Activated T-cell treated with anti-CD3 and anti-CD28 coated beads for 24 hours (primary cell): ENCODE measurements around the gene GRID2IP.

Source experiments
- DNase-seq: peaks from one replicate; pipeline ENCODE4 v3.0.0-alpha.2; 2020; ENCODE audit warnings: low read depth

GRID2IP gene

GRCh38 chr7:6520163-6520981, 30.9 kb downstream of the GRID2IP start:
- DNase-seq: no peak

DNA sequence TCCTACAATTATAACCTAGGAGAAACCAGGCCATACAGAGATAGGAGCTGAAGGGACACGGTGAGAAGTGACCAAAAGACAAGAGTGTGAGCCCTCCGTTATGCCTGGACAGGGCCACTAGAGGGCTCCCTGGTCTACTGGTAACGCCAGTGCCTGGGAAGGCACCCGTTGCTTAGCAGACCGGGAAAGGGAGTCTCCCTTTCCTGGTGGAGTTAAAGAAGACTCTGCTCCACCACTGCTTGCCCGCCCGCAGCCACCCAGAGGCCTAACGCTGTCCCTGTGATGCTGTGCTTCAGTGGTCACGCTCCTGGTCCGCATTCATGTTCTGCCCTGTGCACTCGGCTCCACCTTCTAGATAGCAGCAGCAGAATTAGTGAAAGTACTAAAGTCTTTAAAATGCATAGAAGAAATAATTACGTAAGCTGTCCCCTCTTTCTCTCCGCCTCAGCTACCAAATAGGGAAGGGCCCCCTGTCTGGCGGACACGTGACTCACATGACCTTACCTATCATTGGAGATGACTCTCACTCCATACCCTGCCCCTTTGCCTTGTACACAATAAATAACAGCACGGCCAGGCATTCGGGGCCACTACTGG, 34.8 kb downstream of the GRID2IP start:
- DNase-seq: peak; percentile 67

DNA sequence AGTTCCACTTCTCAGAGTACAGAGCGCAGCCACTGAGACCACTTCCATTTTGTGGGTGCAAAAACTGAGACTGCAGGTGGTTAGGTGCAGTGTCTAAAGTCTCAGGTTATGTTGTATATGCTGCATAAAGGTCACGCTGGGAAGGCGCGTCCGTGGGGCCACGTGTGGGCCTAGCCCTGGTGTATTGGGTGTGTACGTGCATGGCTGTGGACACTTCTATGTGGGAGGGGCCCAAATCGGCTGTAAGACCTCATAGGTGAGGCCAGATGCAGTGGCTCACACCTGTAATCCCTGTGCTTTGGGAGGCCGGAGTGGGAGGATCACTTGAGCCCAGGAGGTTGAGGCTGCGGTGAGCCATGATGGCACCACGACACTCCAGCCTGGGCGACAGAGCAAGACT, 37.7 kb downstream of the GRID2IP start:
- no peak for DNase-seq

- no peak for DNase-seq
Measured at GRCh38 chr7:6512892-6513291, 38.4 kb downstream of the GRID2IP start.

DNA sequence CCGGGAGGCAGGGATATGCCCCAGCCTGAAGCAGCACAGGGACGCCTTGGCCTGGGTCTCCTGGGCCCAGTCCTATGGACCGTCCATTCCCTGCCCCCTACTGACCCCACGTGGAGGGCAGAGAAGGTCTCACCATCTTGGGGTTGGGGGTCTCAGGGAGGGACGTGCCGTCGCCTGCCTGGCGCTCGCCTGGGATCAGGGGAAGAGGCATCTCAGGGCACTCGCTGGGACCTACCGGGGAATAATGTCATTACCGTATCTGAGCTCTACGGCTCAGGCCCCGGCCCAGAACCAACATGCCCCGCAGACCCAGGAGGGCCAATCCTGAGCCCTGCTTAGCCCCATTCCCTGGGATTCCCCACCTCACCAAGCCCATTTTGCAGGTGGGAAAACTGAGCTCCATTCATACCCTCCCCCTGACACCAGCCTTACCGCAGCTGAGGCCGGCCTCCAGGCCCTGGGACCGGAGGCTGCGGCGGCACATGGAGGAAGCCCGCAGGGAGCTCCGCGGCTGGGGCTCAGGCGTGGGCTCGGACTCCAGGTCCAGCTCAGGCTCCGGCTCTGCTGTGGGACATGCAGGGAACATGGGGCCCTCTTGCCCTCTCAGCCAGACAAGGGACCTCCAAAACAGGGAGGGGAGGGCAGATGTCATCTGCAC, 40.7 kb downstream of the GRID2IP start:
- no peak for DNase-seq

GRCh38 chr7:6508950-6509349, 42.3 kb downstream of the GRID2IP start:
- DNase-seq: no peak

DNA sequence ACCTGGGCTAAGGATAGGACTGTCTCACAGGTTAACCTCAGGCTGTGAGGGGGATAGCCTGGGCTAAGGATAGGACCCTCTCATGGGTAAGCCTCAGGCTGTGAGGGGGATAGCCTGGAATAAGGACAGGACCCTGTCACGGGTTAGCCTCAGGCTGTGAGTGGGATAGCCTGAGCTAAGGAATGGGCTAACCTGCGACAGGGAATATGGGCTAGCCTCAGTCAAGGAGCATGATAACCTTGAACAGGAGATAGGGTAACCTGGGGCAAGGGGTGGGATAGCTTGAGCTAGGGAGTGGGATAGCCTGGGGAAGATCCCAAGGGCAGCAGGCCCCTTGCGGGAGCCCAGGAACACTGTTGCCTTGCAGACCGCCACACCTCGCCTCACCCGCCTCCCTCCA, 42.7 kb downstream of the GRID2IP start:
- DNase-seq: no peak

- DNase-seq: no peak
Measured at GRCh38 chr7:6507906-6508305, 43.4 kb downstream of the GRID2IP start.

GRCh38 chr7:6505685-6506559, 45.3 kb downstream of the GRID2IP start:
- no peak for DNase-seq

DNA sequence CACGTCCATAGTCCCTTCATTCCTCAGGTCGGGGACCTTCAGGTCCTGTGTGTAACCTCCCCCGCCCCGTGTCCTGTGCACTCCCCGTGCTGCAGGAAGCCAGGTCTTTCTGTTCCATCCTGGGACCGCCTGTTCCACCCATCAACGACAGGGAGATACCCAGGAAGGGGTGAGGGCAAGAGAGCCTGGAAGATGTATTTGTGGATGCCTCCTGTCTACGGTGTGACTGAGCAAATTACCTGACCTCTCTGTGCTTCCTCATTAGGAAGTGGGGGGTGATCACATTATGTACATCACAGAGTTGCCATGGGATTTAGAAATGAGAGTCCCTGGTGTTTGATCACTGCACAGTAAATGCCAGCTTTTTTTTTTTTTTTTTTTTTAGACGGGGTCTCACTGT, 46.3 kb downstream of the GRID2IP start:
- no peak for DNase-seq

DNA sequence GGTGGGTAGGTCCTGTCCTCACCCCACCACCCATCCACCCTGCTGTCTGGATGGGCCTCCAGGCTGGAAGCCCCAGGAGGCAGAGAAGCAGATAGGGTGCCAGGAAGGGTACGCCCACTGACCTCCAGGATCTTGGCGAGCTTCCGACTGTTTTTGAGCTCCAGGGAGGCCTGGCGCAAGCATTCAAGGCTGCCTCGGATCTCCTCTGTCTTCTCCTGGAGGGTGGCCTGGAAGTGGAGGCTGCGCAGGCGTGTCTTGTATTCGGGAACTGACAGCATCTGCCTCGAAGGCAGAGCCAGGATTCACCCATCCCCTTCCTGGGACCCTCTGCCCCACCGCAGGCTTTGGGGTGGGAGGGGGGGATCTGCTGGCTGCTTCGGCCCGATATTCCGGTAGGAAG, 48.4 kb downstream of the GRID2IP start:
- DNase-seq: no peak

- DNase-seq: no peak
Measured at GRCh38 chr7:6501586-6502564, 49.4 kb downstream of the GRID2IP start.

- DNase-seq: no peak
Measured at GRCh38 chr7:6500691-6501090, 50.6 kb downstream of the GRID2IP start.

GRCh38 chr7:6497994-6498393, 53.3 kb downstream of the GRID2IP start:
- DNase-seq: no peak

GRCh38 chr7:6497637-6497905, 53.7 kb downstream of the GRID2IP start:
- no peak for DNase-seq

GRCh38 chr7:6496842-6497636, 54.2 kb downstream of the GRID2IP start:
- no peak for DNase-seq

DNA sequence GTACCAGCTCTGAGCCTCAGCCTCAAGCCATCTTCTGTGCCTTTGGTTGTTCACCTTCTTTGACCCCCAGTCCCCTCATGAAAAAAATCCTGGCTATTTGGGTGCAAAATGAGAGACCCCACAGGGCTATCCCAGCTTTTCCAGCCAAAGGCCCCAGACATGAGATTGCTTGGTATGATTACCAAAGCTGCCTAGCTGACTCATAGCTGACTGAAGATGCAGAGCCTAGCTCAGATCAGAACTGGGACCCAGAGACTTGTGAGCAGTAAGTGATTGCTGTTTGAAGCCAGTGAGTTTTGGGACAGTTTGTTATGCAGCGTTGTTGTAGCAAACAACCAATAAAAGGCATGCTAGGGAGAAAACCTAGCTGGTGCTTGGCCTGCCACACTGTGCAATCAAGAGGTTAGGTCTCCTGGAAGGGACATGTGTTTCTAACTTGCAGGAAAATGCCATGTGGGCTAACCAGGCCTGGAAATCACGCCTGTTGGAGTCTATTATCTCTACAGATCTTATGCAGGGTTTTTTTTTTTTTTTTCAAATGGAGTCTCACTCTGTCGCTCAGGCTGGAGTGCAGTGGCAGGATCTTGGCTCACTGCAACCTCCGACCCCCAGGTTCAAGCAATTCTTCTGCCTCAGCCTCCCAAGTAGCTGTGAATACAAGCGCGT, 55.5 kb downstream of the GRID2IP start:
- no peak for DNase-seq

GRCh38 chr7:6494365-6494764, 56.9 kb downstream of the GRID2IP start:
- no peak for DNase-seq

GRCh38 chr7:6491194-6491593, 60.1 kb downstream of the GRID2IP start:
- DNase-seq: no peak

DNA sequence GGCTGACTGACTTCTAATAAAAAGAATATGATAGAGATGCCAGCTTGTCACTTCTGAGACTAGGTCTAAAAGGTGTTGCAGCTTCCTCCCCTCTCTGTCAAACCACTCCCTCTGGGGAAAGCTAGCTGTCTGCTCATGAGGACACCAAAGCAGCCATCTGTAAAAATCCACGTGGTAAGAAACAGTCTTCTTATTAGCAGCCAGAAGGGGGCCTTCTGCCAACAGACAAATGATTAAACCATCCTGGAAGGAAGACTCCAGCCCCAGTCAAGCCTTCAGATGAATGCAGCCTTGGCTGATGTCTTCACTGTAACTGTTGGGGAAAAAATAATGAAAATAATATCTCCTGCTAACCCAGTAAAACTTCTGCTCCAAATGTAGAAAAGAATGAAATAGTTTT, 61.6 kb downstream of the GRID2IP start:
- no peak for DNase-seq
